GM18505 (cell line): Measurements from ENCODE around the gene MAP3K4.
"Not testable (repeated sequence)": the region's sequence is repeated elsewhere in the genome, so short reads cannot be mapped to it uniquely, and the experiment has no call there.

Experiments used
- ATAC-seq: cut with Tn5 transposase; IDR thresholded peaks from one replicate; pipeline ENCODE4 v1.9.1; 2021; ENCODE audit not compliant: unreplicated experiment
- POLR2A ChIP-seq: IDR thresholded peaks from 4 replicates; pipeline ENCODE4 v1.6.1; 2011; ENCODE audit warnings: borderline replicate concordance; ENCODE audit not compliant: insufficient read depth, insufficient read length; ENCODE audit errors: extremely low read depth

Gene MAP3K4

GRCh38 chr6:161109366-161109765 lies 117.8 kb downstream of the MAP3K4 start:
- ATAC-seq = no peak
- no peak for TF ChIP-seq POLR2A

- TF ChIP-seq POLR2A = no peak
- no peak for ATAC-seq
These were observed 118.6 kb downstream of the MAP3K4 start for GRCh38 chr6:161110028-161110779.

GRCh38 chr6:161111261-161111660 lies 119.7 kb downstream of the MAP3K4 start:
- no peak for ATAC-seq
- no peak for TF ChIP-seq POLR2A

GRCh38 chr6:161115468-161115867 lies 123.9 kb downstream of the MAP3K4 start:
- TF ChIP-seq POLR2A = no peak
- ATAC-seq = no peak

- TF ChIP-seq POLR2A = no peak
- ATAC-seq = no peak
These were observed 125.0 kb downstream of the MAP3K4 start for GRCh38 chr6:161116554-161116953.

- no peak for ATAC-seq
- no peak for TF ChIP-seq POLR2A
These were observed 125.7 kb downstream of the MAP3K4 start for GRCh38 chr6:161117308-161117707.

GRCh38 chr6:161117942-161118341 lies 126.4 kb downstream of the MAP3K4 start:
- no peak for ATAC-seq
- TF ChIP-seq POLR2A = no peak

- ATAC-seq = not testable (repeated sequence)
These were observed 131.8 kb downstream of the MAP3K4 start for GRCh38 chr6:161123319-161123718.

- no peak for ATAC-seq
- TF ChIP-seq POLR2A = no peak
These were observed 134.0 kb downstream of the MAP3K4 start for GRCh38 chr6:161125591-161125990.

GRCh38 chr6:161127071-161127740 lies 135.6 kb downstream of the MAP3K4 start:
- TF ChIP-seq POLR2A = no peak
- no peak for ATAC-seq

GRCh38 chr6:161128230-161128629 lies 136.7 kb downstream of the MAP3K4 start:
- no peak for TF ChIP-seq POLR2A
- ATAC-seq = no peak

- no peak for TF ChIP-seq POLR2A
- no peak for ATAC-seq
These were observed 137.2 kb downstream of the MAP3K4 start for GRCh38 chr6:161128680-161129196.

- no peak for TF ChIP-seq POLR2A
- ATAC-seq = no peak
These were observed 139.0 kb downstream of the MAP3K4 start for GRCh38 chr6:161130541-161130940.
